ENCODE data around the gene THUMPD3. TPM values are rescaled to one million over a fixed set of nuclear protein-coding genes. Genes with fewer than 3 reads are reported as not detected.

THUMPD3 gene
- total RNA-seq, 8 experiments from 2014 or later, result 35.0 to 57.4 (median 42.0) TPM

GRCh38 chr3:9395570-9396300, 32.9 kb downstream of the THUMPD3 start:
- in situ Hi-C loops (cut with MboI; ENCODE audit: low pct_unique_long_range_greater_than_20kb in 2 of 9, low sequenced_read_pairs in 9 of 9, unreplicated experiment in 9 of 9), result no loop called here
- Histone ChIP-seq H3K4me1 (replicated peaks in 1 of 2) (peaks cover 14 to 16% of the 10 kb centered on the region in 2 donors), H3K4me3 (peak overlapping the region; percentile 66 to 95 (median 89)), H3K27ac (peak overlapping the region; percentile 98 to 99)
- WGBS, 10 experiments, result 0 to 54% (median 6%) methylated on average over 2 to 10 of the region's 15 CpGs; no CpG with 5 or more reads in 1 of the 10 experiments
- ATAC-seq (replicated peaks in 6 of 8), result no peak

GRCh38 chr3:9396301-9396631, 33.4 kb downstream of the THUMPD3 start:
- WGBS, 10 experiments, result 0% methylated on average over 3 of the region's 25 CpGs; no CpG with 5 or more reads in 9 of the 10 experiments
- peak overlapping the region; percentile 98 to 99 for H3K27ac ChIP-seq
- in situ Hi-C loops (cut with MboI; ENCODE audit: low pct_unique_long_range_greater_than_20kb in 2 of 9, low sequenced_read_pairs in 9 of 9, unreplicated experiment in 9 of 9), result no loop called here
- peaks cover 14 to 20% of the 10 kb centered on the region in 2 donors for H3K4me1 ChIP-seq (replicated peaks in 1 of 2)
- peak in 7 of 8 experiments; percentile 22 to 65 (median 59) for ATAC-seq (replicated peaks in 6 of 8)
- H3K4me3 ChIP-seq, result peak overlapping the region; percentile 66 to 95 (median 89)

- H3K4me3 ChIP-seq, result peak overlapping the region; percentile 66 to 95 (median 89)
- peak overlapping the region; percentile 98 to 99 for H3K27ac ChIP-seq
- in situ Hi-C loops (cut with MboI; ENCODE audit: low pct_unique_long_range_greater_than_20kb in 2 of 9, low sequenced_read_pairs in 9 of 9, unreplicated experiment in 9 of 9), result no loop called here
- H3K4me1 ChIP-seq (replicated peaks in 1 of 2), result peaks cover 14 to 20% of the 10 kb centered on the region in 2 donors
- ATAC-seq (replicated peaks in 6 of 8), result peak; percentile 62 to 80 (median 76)
- no CpG with 5 or more reads among the region's 71 CpGs for WGBS, 10 experiments
Observed at GRCh38 chr3:9396632-9397331, 33.9 kb downstream of the THUMPD3 start.

- ATAC-seq (replicated peaks in 6 of 8), result peak; percentile 51 to 67 (median 54)
- Histone ChIP-seq H3K27ac (peak within 1 kb of the TSS; percentile 98 to 99), H3K4me3 (peak within 1 kb of the TSS; percentile 66 to 95 (median 89)), H3K4me1 (replicated peaks in 1 of 2) (peaks cover 14 to 20% of the 10 kb centered on the region in 2 donors)
- no CpG with 5 or more reads among the region's 63 CpGs for WGBS, 10 experiments
- in situ Hi-C loops (cut with MboI; ENCODE audit: low pct_unique_long_range_greater_than_20kb in 2 of 9, low sequenced_read_pairs in 9 of 9, unreplicated experiment in 9 of 9), result no loop called here
Observed at GRCh38 chr3:9397332-9397905, 34.6 kb downstream of the THUMPD3 start, which contains the start of gene SETD5. SETD5 (plus strand) TSS chr3:9397615; CDS start chr3:9428939, 31,324 bp downstream.

- Histone ChIP-seq H3K4me3 (peak overlapping the region; percentile 66 to 95 (median 89)), H3K4me1 (replicated peaks in 1 of 2) (peaks cover 14 to 21% of the 10 kb centered on the region in 2 donors), H3K27ac (peak overlapping the region; percentile 98 to 99)
- no peak for ATAC-seq (replicated peaks in 6 of 8)
- 0 to 8% (median 0%) methylated on average over 1 to 13 of the region's 47 CpGs; no CpG with 5 or more reads in 2 of the 10 experiments for WGBS, 10 experiments
- in situ Hi-C loops (cut with MboI; ENCODE audit: low pct_unique_long_range_greater_than_20kb in 2 of 9, low sequenced_read_pairs in 9 of 9, unreplicated experiment in 9 of 9), result no loop called here
Observed at GRCh38 chr3:9397906-9398699, 35.2 kb downstream of the THUMPD3 start.

GRCh38 chr3:9398700-9399336, 36.0 kb downstream of the THUMPD3 start:
- H3K4me1 ChIP-seq (replicated peaks in 1 of 2), result peaks cover 16 to 28% of the 10 kb centered on the region in 2 donors
- ATAC-seq (replicated peaks in 6 of 8), result no peak
- peak overlapping the region; percentile 66 to 95 (median 89) for H3K4me3 ChIP-seq
- in situ Hi-C loops (cut with MboI; ENCODE audit: low pct_unique_long_range_greater_than_20kb in 2 of 9, low sequenced_read_pairs in 9 of 9, unreplicated experiment in 9 of 9), result no loop called here
- H3K27ac ChIP-seq, result peak overlapping the region; percentile 98 to 99
- WGBS, 10 experiments, result 0 to 6% (median 0%) methylated on average over 1 to 7 of the region's 7 CpGs; no CpG with 5 or more reads in 1 of the 10 experiments

- peak overlapping the region; percentile 98 to 99 for H3K27ac ChIP-seq
- in situ Hi-C loops (cut with MboI; ENCODE audit: low pct_unique_long_range_greater_than_20kb in 2 of 9, low sequenced_read_pairs in 9 of 9, unreplicated experiment in 9 of 9), result no loop called here
- 0 to 8% (median 0%) methylated on average over 1 to 2 of the region's 2 CpGs; no CpG with 5 or more reads in 3 of the 10 experiments for WGBS, 10 experiments
- H3K4me1 ChIP-seq (replicated peaks in 1 of 2), result peaks cover 11 to 29% of the 10 kb centered on the region in 2 donors
- ATAC-seq (replicated peaks in 6 of 8), result no peak
- peak overlapping the region; percentile 66 to 95 (median 89) for H3K4me3 ChIP-seq
Observed at GRCh38 chr3:9399337-9399703, 36.5 kb downstream of the THUMPD3 start.

GRCh38 chr3:9399746-9400145, 36.9 kb downstream of the THUMPD3 start:
- peak overlapping the region; percentile 98 to 99 for H3K27ac ChIP-seq
- peak in 7 of 8 experiments; percentile 0 to 13 (median 3) for ATAC-seq (replicated peaks in 6 of 8)
- in situ Hi-C loops (cut with MboI; ENCODE audit: low pct_unique_long_range_greater_than_20kb in 2 of 9, low sequenced_read_pairs in 9 of 9, unreplicated experiment in 9 of 9), result no loop called here
- 0% methylated on average over 1 to 3 of the region's 3 CpGs; no CpG with 5 or more reads in 2 of the 10 experiments for WGBS, 10 experiments
- H3K4me1 ChIP-seq (replicated peaks in 1 of 2), result peaks cover 11 to 29% of the 10 kb centered on the region in 2 donors
- H3K4me3 ChIP-seq, result peak overlapping the region; percentile 66 to 95 (median 89)

GRCh38 chr3:9400616-9401015, 37.8 kb downstream of the THUMPD3 start:
- peak overlapping the region in 1 of 2 donors; percentile 99 for H3K27ac ChIP-seq
- peak overlapping the region; percentile 66 to 95 (median 89) for H3K4me3 ChIP-seq
- H3K4me1 ChIP-seq (replicated peaks in 1 of 2), result peaks cover 12 to 31% of the 10 kb centered on the region in 2 donors
- in situ Hi-C loops (cut with MboI; ENCODE audit: low pct_unique_long_range_greater_than_20kb in 2 of 9, low sequenced_read_pairs in 9 of 9, unreplicated experiment in 9 of 9), result no loop called here
- 0 to 17% (median 3%) methylated on average over 1 to 3 of the region's 3 CpGs; no CpG with 5 or more reads in 2 of the 10 experiments for WGBS, 10 experiments
- no peak for ATAC-seq (replicated peaks in 6 of 8)

- in situ Hi-C loops (cut with MboI; ENCODE audit: low pct_unique_long_range_greater_than_20kb in 2 of 9, low sequenced_read_pairs in 9 of 9, unreplicated experiment in 9 of 9), result no loop called here
- Histone ChIP-seq H3K4me1 (replicated peaks in 1 of 2) (peaks cover 12 to 35% of the 10 kb centered on the region in 2 donors), H3K4me3 (peak overlapping the region; percentile 20 to 66 (median 28)), H3K27ac (peak overlapping the region; percentile 54 to 83)
- WGBS, 10 experiments, result 14 to 92% (median 29%) methylated on average over 1 to 4 of the region's 4 CpGs; no CpG with 5 or more reads in 1 of the 10 experiments
- ATAC-seq (replicated peaks in 6 of 8), result no peak
Observed at GRCh38 chr3:9401986-9402385, 39.1 kb downstream of the THUMPD3 start.

GRCh38 chr3:9402410-9403228, 39.8 kb downstream of the THUMPD3 start:
- in situ Hi-C loops (cut with MboI; ENCODE audit: low pct_unique_long_range_greater_than_20kb in 2 of 9, low sequenced_read_pairs in 9 of 9, unreplicated experiment in 9 of 9), result no loop called here
- H3K27ac ChIP-seq, result peak overlapping the region; percentile 57 to 83
- peak overlapping the region; percentile 20 to 66 (median 28) for H3K4me3 ChIP-seq
- ATAC-seq (replicated peaks in 6 of 8), result peak in 5 of 8 experiments; percentile 55 to 69 (median 64)
- peaks cover 12 to 35% of the 10 kb centered on the region in 2 donors for H3K4me1 ChIP-seq (replicated peaks in 1 of 2)
- 0 to 26% (median 0%) methylated on average over 1 to 3 of the region's 3 CpGs; no CpG with 5 or more reads in 1 of the 10 experiments for WGBS, 10 experiments

Measured in motor neuron (in vitro differentiated cells).